Caco-2 (cell line): ENCODE data around the gene KRT23. TPM values are rescaled to one million over a fixed set of nuclear protein-coding genes. Genes with fewer than 3 reads are reported as not detected.

Experiments used
- BruUV-seq: library from RNA; stranded (reverse); fragments of 400-500 nt; replicated peaks from 2 replicates; lab custom pipeline; 2021; lab: Mats Ljungman, UMichigan
- CTCF ChIA-PET: fragments of 300-600 bp; sonication (Branson Sonifier 250); formaldehyde crosslinking; loops from one replicate; lab custom pipeline; 2022; ENCODE audit warnings: antibody characterized with exemption; lab: Charles Lee
- POLR2A ChIA-PET: fragments of 300-600 bp; sonication (Branson Sonifier 250); formaldehyde crosslinking; loops from one replicate; lab custom pipeline; 2022; ENCODE audit warnings: antibody characterized with exemption; lab: Charles Lee
- DNase-seq, 2 experiments: peaks; one replicate each; pipeline versions ENCODE4 v3.0.0 to v3.0.0-alpha.2; 2020 to 2022
- H3K27me3 ChIP-seq: replicated peaks from 2 replicates; pipeline ENCODE4 v1.6.0; 2011; ENCODE audit warnings: low read length; ENCODE audit not compliant: control insufficient read depth, insufficient read depth
- H3K36me3 ChIP-seq: 2 replicates; pipeline ENCODE4 v1.5.1; 2011; ENCODE audit warnings: low read length; ENCODE audit not compliant: control insufficient read depth, insufficient read depth
- H3K4me1 ChIP-seq: fragments of 250-450 bp; sonication (Bioruptor Pico); 2 replicates; pipeline ENCODE4 v1.5.1; 2020; ENCODE audit warnings: mild to moderate bottlenecking
- H3K4me3 ChIP-seq: 2 replicates; pipeline ENCODE4 v1.5.1; 2011; ENCODE audit warnings: low read depth, mild to moderate bottlenecking, control low read depth, low read length
- H3K9me3 ChIP-seq: fragments of 250-450 bp; sonication (Bioruptor Pico); 2 replicates; pipeline ENCODE4 v1.5.1; 2020; ENCODE audit warnings: mild to moderate bottlenecking, moderate library complexity
- H3K27ac Mint-ChIP-seq: one replicate; pipeline ENCODE4 v1.8.0; 2022; ENCODE audit warnings: mixed read lengths; ENCODE audit not compliant: unreplicated experiment
- H3K27me3 Mint-ChIP-seq: one replicate; pipeline ENCODE4 v1.8.0; 2022; ENCODE audit warnings: mixed read lengths; ENCODE audit not compliant: insufficient read depth, unreplicated experiment
- H3K36me3 Mint-ChIP-seq: one replicate; pipeline ENCODE4 v1.8.0; 2022; ENCODE audit warnings: mild to moderate bottlenecking, mixed read lengths; ENCODE audit not compliant: insufficient read depth, unreplicated experiment
- H3K4me1 Mint-ChIP-seq: one replicate; pipeline ENCODE4 v1.8.0; 2022; ENCODE audit warnings: low read depth, mixed read lengths; ENCODE audit not compliant: unreplicated experiment
- H3K4me3 Mint-ChIP-seq: one replicate; pipeline ENCODE4 v1.8.0; 2022; ENCODE audit warnings: mild to moderate bottlenecking, moderate library complexity, mixed read lengths; ENCODE audit not compliant: unreplicated experiment
- H3K9me3 Mint-ChIP-seq: one replicate; pipeline ENCODE4 v1.8.0; 2022; ENCODE audit warnings: mixed read lengths; ENCODE audit not compliant: unreplicated experiment
- CTCF ChIP-seq, 2 experiments: fragments of 200-600 bp in 1 of 2; IDR thresholded peaks; 1 replicate in 1 of 2; 2 replicates in 1 of 2; pipeline versions ENCODE4 v1.5.1 to v1.8.0; 2011 to 2022; ENCODE audit warnings: antibody characterized with exemption in 1 of 2, control low read depth in 1 of 2, inconsistent platforms in 1 of 2, low read depth in 1 of 2, low read length in 1 of 2, mild to moderate bottlenecking in 1 of 2, moderate library complexity in 1 of 2; ENCODE audit not compliant: insufficient read depth in 1 of 2, severe bottlenecking in 1 of 2, unreplicated experiment in 1 of 2
- intact Hi-C: fragments of 100-400 bp; cut with micrococcal nuclease; formaldehyde crosslinking; loops from one replicate; pipeline ENCODE4 v1.10.0; 2022; ENCODE audit not compliant: unreplicated experiment
- total RNA-seq: library from RNA; stranded (reverse); gene quantifications from 2 replicates; pipeline ENCODE4 v1.2.3, GENCODE V29; 2022

The KRT23 gene
- total RNA-seq, 1 experiment from 2014 or later = 47.1 TPM

DNA sequence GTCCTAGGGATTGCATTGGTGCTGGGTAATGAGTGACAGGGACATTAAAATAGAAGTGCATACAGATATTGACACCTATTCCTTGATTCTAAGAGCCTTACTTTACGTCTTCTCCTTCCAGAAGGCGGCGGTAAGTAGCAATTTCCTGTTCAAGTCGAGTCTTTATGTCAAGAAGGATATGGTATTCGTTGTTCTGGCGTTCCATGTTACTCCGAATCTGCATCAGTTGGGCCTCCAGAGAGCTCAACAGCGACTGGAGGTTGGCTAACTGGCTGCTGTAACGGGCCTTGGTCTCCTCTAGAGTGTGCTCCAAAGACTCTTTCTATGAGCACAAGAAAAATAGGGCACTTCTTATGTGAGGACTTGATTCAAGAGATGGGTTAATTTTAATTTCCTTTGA is 59.4 kb downstream of the KRT23 start:
- intact Hi-C loops = no loop called here
- DNase-seq = no peak
- H3K4me1 Mint-ChIP-seq = peaks cover 7% of the 10 kb centered on the region
- H3K9me3 Mint-ChIP-seq = no peaks in the 10 kb centered on the region
- H3K36me3 ChIP-seq = no peaks in the 10 kb centered on the region
- no peak for TF ChIP-seq CTCF (IDR thresholded peaks at IDR 0.05; ENCODE audit: insufficient read depth in 1 of 2, low read depth in 1 of 2, low read length in 1 of 2, severe bottlenecking in 1 of 2, unreplicated experiment in 1 of 2)
- no peaks in the 10 kb centered on the region for H3K27me3 Mint-ChIP-seq
- no peak overlapping the region for H3K4me3 ChIP-seq
- H3K36me3 Mint-ChIP-seq = no peaks in the 10 kb centered on the region
- H3K27ac Mint-ChIP-seq = no peak overlapping the region
- POLR2A ChIA-PET = no interaction called here
- no peak overlapping the region for H3K4me3 Mint-ChIP-seq
- no TSS peak for BruUV-seq
- no peaks in the 10 kb centered on the region for H3K9me3 ChIP-seq
- peaks cover 4% of the 10 kb centered on the region; the same call in 1 of the 2 replicates for H3K4me1 ChIP-seq
- CTCF ChIA-PET = no interaction called here
- no peaks in the 10 kb centered on the region for H3K27me3 ChIP-seq

- no peak for DNase-seq
- ChIA-PET CTCF (interaction anchor here (0.6 to 0.9 kb wide), 3 partner anchors 254 to 790 kb away, joined by 3 to 4 read pairs (median 3); no protein-coding TSS in a partner anchor), POLR2A (no interaction called here)
- Histone ChIP-seq H3K4me1 (no peaks in the 10 kb centered on the region), H3K36me3 (no peaks in the 10 kb centered on the region), H3K27me3 (no peaks in the 10 kb centered on the region), H3K4me3 (no peak overlapping the region), H3K9me3 (no peaks in the 10 kb centered on the region)
- Mint-ChIP-seq H3K4me1 (no peaks in the 10 kb centered on the region), H3K27me3 (no peaks in the 10 kb centered on the region), H3K9me3 (no peaks in the 10 kb centered on the region), H3K4me3 (no peak overlapping the region), H3K36me3 (no peaks in the 10 kb centered on the region), H3K27ac (no peak overlapping the region)
- no TSS peak for BruUV-seq
- TF ChIP-seq CTCF (IDR thresholded peaks at IDR 0.05; ENCODE audit: insufficient read depth in 1 of 2, low read depth in 1 of 2, low read length in 1 of 2, severe bottlenecking in 1 of 2, unreplicated experiment in 1 of 2) = no peak
- intact Hi-C loops = no loop called here
These were observed 63.6 kb downstream of the KRT23 start for GRCh38 chr17:40873801-40874200.

DNA sequence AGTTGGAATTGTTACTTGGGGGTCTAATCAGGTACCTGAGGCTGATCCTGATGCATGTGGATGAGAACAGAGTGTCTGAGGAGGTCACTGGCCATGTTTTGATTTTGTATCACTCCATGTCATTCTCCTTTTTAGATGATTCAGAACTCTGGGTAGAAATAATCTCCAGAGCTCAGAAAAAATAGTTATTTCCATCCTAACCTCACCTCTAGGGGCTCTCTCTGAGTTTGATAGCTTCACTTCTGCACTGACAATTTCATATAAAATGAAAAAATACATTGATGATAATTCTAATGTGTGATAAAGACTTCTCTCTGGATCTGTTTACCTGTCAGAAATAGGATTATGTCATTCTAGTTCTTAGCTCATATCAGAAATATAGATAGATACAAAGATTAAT is 64.2 kb downstream of the KRT23 start:
- H3K27me3 ChIP-seq = no peaks in the 10 kb centered on the region
- no peak for TF ChIP-seq CTCF (IDR thresholded peaks at IDR 0.05; ENCODE audit: insufficient read depth in 1 of 2, low read depth in 1 of 2, low read length in 1 of 2, severe bottlenecking in 1 of 2, unreplicated experiment in 1 of 2)
- intact Hi-C loops = no loop called here
- BruUV-seq = no TSS peak
- Mint-ChIP-seq H3K4me1 (no peaks in the 10 kb centered on the region), H3K36me3 (no peaks in the 10 kb centered on the region), H3K4me3 (no peak overlapping the region), H3K27me3 (no peaks in the 10 kb centered on the region), H3K9me3 (no peaks in the 10 kb centered on the region), H3K27ac (no peak overlapping the region)
- H3K36me3 ChIP-seq = no peaks in the 10 kb centered on the region
- ChIA-PET POLR2A (no interaction called here), CTCF (interaction anchor here (0.6 to 0.9 kb wide), 3 partner anchors 253 to 791 kb away, joined by 3 to 4 read pairs (median 3); no protein-coding TSS in a partner anchor)
- no peak overlapping the region for H3K4me3 ChIP-seq
- H3K9me3 ChIP-seq = no peaks in the 10 kb centered on the region
- no peak for DNase-seq
- no peaks in the 10 kb centered on the region for H3K4me1 ChIP-seq

Other genes with a start within 250 kb of the KRT23 start
- gene KRT24, start 233.9 kb downstream of the KRT23 start, total RNA-seq = 0.16 TPM in 1 of 2 replicates, not detected in the other
- not detected in 2 replicates for gene KRT25, start 182.3 kb downstream of the KRT23 start, total RNA-seq
- gene KRT26, start 165.4 kb downstream of the KRT23 start, total RNA-seq = not detected in 2 replicates
- gene KRT27, start 155.1 kb downstream of the KRT23 start, total RNA-seq = not detected in 2 replicates
- not detected in 2 replicates for gene KRT28, start 137.7 kb downstream of the KRT23 start, total RNA-seq
- 48.3 and 48.6 TPM in 2 replicates for gene KRT10, start 115.0 kb downstream of the KRT23 start, total RNA-seq
- gene KRT12, start 70.4 kb downstream of the KRT23 start, total RNA-seq = not detected in 2 replicates
- gene KRT20, start 52.4 kb downstream of the KRT23 start, total RNA-seq = 0.53 and 1.0 TPM in 2 replicates
- not detected in 2 replicates for gene KRT39, start 29.3 kb upstream of the KRT23 start, total RNA-seq
- not detected in 2 replicates for gene KRT40, start 46.7 kb upstream of the KRT23 start, total RNA-seq
- gene KRTAP3-3, start 56.5 kb upstream of the KRT23 start, total RNA-seq = not detected in 2 replicates
- not detected in 2 replicates for gene KRTAP3-2, start 62.3 kb upstream of the KRT23 start, total RNA-seq
- 7.4 and 7.9 TPM in 2 replicates for gene KRTAP3-1, start 71.5 kb upstream of the KRT23 start, total RNA-seq
- not detected in 2 replicates for gene KRTAP1-5, start 89.6 kb upstream of the KRT23 start, total RNA-seq
- gene KRTAP1-4, start 92.5 kb upstream of the KRT23 start, total RNA-seq = not detected in 2 replicates
- gene KRTAP1-3, start 97.2 kb upstream of the KRT23 start, total RNA-seq = not detected in 2 replicates
- not detected in 2 replicates for gene KRTAP1-1, start 103.8 kb upstream of the KRT23 start, total RNA-seq
- gene KRTAP2-1, start 109.7 kb upstream of the KRT23 start, total RNA-seq = not detected in 2 replicates
- not detected in 2 replicates for gene KRTAP2-2, start 117.6 kb upstream of the KRT23 start, total RNA-seq
- gene KRTAP2-3, start 122.5 kb upstream of the KRT23 start, total RNA-seq = 3.7 and 4.9 TPM in 2 replicates
- not detected in 2 replicates for gene KRTAP2-4, start 128.2 kb upstream of the KRT23 start, total RNA-seq
- gene KRTAP4-7, start 146.5 kb upstream of the KRT23 start, total RNA-seq = not detected in 2 replicates
- gene KRTAP4-8, start 160.5 kb upstream of the KRT23 start, total RNA-seq = not detected in 2 replicates
- gene KRTAP4-16, start 164.6 kb upstream of the KRT23 start, total RNA-seq = not detected in 2 replicates
- gene KRTAP4-9, start 167.7 kb upstream of the KRT23 start, total RNA-seq = not detected in 2 replicates
- not detected in 2 replicates for gene KRTAP4-11, start 180.7 kb upstream of the KRT23 start, total RNA-seq
- not detected in 2 replicates for gene KRTAP4-12, start 186.5 kb upstream of the KRT23 start, total RNA-seq
- not detected in 2 replicates for gene KRTAP4-6, start 202.9 kb upstream of the KRT23 start, total RNA-seq
- not detected in 2 replicates for gene KRTAP4-5, start 212.2 kb upstream of the KRT23 start, total RNA-seq
- gene KRTAP4-4, start 223.1 kb upstream of the KRT23 start, total RNA-seq = not detected in 2 replicates
- not detected in 2 replicates for gene KRTAP4-3, start 230.6 kb upstream of the KRT23 start, total RNA-seq
- not detected in 2 replicates for gene KRTAP4-2, start 240.6 kb upstream of the KRT23 start, total RNA-seq
- 0.49 TPM in 1 of 2 replicates, not detected in the other for gene KRTAP4-1, start 247.3 kb upstream of the KRT23 start, total RNA-seq